ENCODE measurements around the gene MADCAM1. TPM values are rescaled to one million over a fixed set of nuclear protein-coding genes. Genes with fewer than 3 reads are reported as not detected.
A peak's percentile ranks its signal among the peaks of the same experiment; 100 is the strongest.

MADCAM1 gene
- total and polyA plus RNA-seq, 2 of the 8 experiments (the other 6 are each of a cell fraction or from before 2014, with no cell fraction given) = 2.3 to 3.0 TPM

- DNase-seq (ENCODE audit: low read depth in 1 of 2, low spot score in 2 of 2) = no peak
- CTCF ChIA-PET (ENCODE audit: partially characterized antibody) = interaction anchor here (1.0 to 2.4 kb wide), 5 partner anchors 45 to 77 kb away, joined by 3 to 8 read pairs (median 4); partner anchors contain the start of gene C2CD4C
These were observed 35.2 kb upstream of the MADCAM1 start, which contains the start of gene SHC2 for GRCh38 chr19:460877-461720. Gene SHC2, minus strand, starts transcription at chr19:461033. Its CDS starts 37 bp downstream, at chr19:460996.

More at GRCh38 chr19:460877-461720, 35.2 kb upstream of the MADCAM1 start, which contains the start of gene SHC2:
- H3K23me2 ChIP-seq (ENCODE audit: low read depth, low read length) = peaks cover 20% of the 10 kb centered on the region; the same call in 1 of the 2 replicates
- peaks cover 7 to 32% (median 27%) of the 10 kb centered on the region in 4 experiments for H3K27me3 ChIP-seq (replicated peaks in 1 of 4; ENCODE audit: control insufficient read depth in 3 of 4, extremely low read depth in 1 of 4, insufficient read depth in 3 of 4, low read length in 3 of 4)
- no peak within 1 kb of the TSS for H2BK12ac ChIP-seq (ENCODE audit: low read depth, low read length)
- H2BK5ac ChIP-seq (ENCODE audit: low read depth, low read length) = no peak within 1 kb of the TSS
- peak within 1 kb of the TSS; percentile 42 for H4K91ac ChIP-seq (replicated peaks; ENCODE audit: insufficient read length, low read length)
- no peak within 1 kb of the TSS for H3K14ac ChIP-seq (ENCODE audit: insufficient read length)
- no peak within 1 kb of the TSS for H2BK15ac ChIP-seq (ENCODE audit: low read length)
- no peak for FAIRE-seq
- H4K5ac ChIP-seq (ENCODE audit: insufficient read length, low read depth, low read length) = no peak within 1 kb of the TSS
- peak within 1 kb of the TSS in 1 of 4 experiments; percentile 24; a peak in 3 of 7 replicates for H3K9ac ChIP-seq (replicated peaks in 1 of 4; ENCODE audit: extremely low read depth in 1 of 4, low read depth in 3 of 4, low read length in 3 of 4)
- H3K18ac ChIP-seq (ENCODE audit: extremely low read depth, low read length) = peak within 1 kb of the TSS; percentile 78
- TF ChIP-seq JUND (IDR thresholded peaks at IDR 0.05; ENCODE audit: low read length) = peak; percentile 22; the same call in 1 of the 2 replicates
- TF ChIP-seq CREB1 (IDR thresholded peaks at IDR 0.05) = peak; percentile 48; the same call in 1 of the 2 replicates
- TF ChIP-seq CEBPB (IDR thresholded peaks at IDR 0.05; ENCODE audit: low read depth, low read length) = no peak
- TF ChIP-seq KDM4A (IDR thresholded peaks at IDR 0.05; ENCODE audit: low read depth, low read length, severe bottlenecking) = peak; percentile 34
- TF ChIP-seq POU5F1 (IDR thresholded peaks at IDR 0.05; ENCODE audit: low read depth, low read length) = no peak
- no peak for TF ChIP-seq CHD1 (IDR thresholded peaks at IDR 0.05; ENCODE audit: low read depth, low read length)
- no peaks in the 10 kb centered on the region for H3K79me1 ChIP-seq (ENCODE audit: low read depth, low read length)
- H3K4me1 ChIP-seq (replicated peaks in 1 of 4; ENCODE audit: control insufficient read depth in 3 of 4, insufficient read depth in 4 of 4, low read length in 3 of 4) = peaks cover 1 to 10% (median 2%) of the 10 kb centered on the region in 4 experiments; a peak in 3 of 7 replicates
- no peak within 1 kb of the TSS for H2BK20ac ChIP-seq (ENCODE audit: low read length)
- H3K23ac ChIP-seq (ENCODE audit: insufficient read length) = no peak within 1 kb of the TSS
- 16% methylated on average over 7 of the region's 85 CpGs; no CpG with 5 or more reads in 1 of the 2 experiments for WGBS, 2 experiments (ENCODE audit: extremely low coverage in 1 of 2, insufficient coverage in 1 of 2, insufficient read length in 1 of 2, insufficient replicate concordance in 2 of 2, low coverage in 1 of 2, low lambda C conversion rate in 2 of 2, missing lambda C conversion rate in 1 of 2)
- H3K4me3 ChIP-seq (ENCODE audit: extremely low read depth in 1 of 4, insufficient read depth in 2 of 4, low read depth in 3 of 4, low read length in 4 of 4) = peak within 1 kb of the TSS; percentile 58 to 87 (median 66)
- H3K36me3 ChIP-seq (ENCODE audit: control insufficient read depth in 2 of 4, insufficient read depth in 4 of 4, low read length in 3 of 4) = no peaks in the 10 kb centered on the region
- no peaks in the 10 kb centered on the region for H3K79me2 ChIP-seq (ENCODE audit: control insufficient read depth in 1 of 2, insufficient read depth in 2 of 2, low read length in 2 of 2)
- peak within 1 kb of the TSS; percentile 90 to 96 for H3K4me2 ChIP-seq (ENCODE audit: insufficient read depth in 1 of 2, low read depth in 2 of 2, low read length in 2 of 2)
- POLR2A ChIA-PET (ENCODE audit: partially characterized antibody) = interaction anchor here (0.9 to 2.4 kb wide), 4 partner anchors 9 to 59 kb away, joined by 3 to 9 read pairs (median 4); a partner anchor contains a TSS
- H3K56ac ChIP-seq (replicated peaks; ENCODE audit: insufficient read length, low read depth, low read length) = no peak within 1 kb of the TSS
- no peaks in the 10 kb centered on the region for H3K9me3 ChIP-seq (ENCODE audit: insufficient read depth in 2 of 2, low read depth in 1 of 2, low read length in 1 of 2)
- H3K27ac ChIP-seq (ENCODE audit: low read depth, low read length) = no peak within 1 kb of the TSS
- H4K8ac ChIP-seq (ENCODE audit: extremely low read depth, insufficient read depth, low read length) = no peak within 1 kb of the TSS
- no peak within 1 kb of the TSS for H2AFZ ChIP-seq (ENCODE audit: low read length)
- H2BK120ac ChIP-seq (replicated peaks; ENCODE audit: low read depth, low read length) = no peak within 1 kb of the TSS
- peaks cover 0 to 6% of the 10 kb centered on the region in 2 experiments for H4K20me1 ChIP-seq (replicated peaks in 1 of 2; ENCODE audit: control insufficient read depth in 1 of 2, insufficient read depth in 2 of 2, low read length in 2 of 2)
- no peak within 1 kb of the TSS for H2AK5ac ChIP-seq (ENCODE audit: low read depth, low read length)
- H3K4ac ChIP-seq (replicated peaks; ENCODE audit: insufficient read length, low read depth, low read length) = no peak within 1 kb of the TSS
